HEK293 (cell line): ENCODE measurements around the gene ZNF286A.

Experiments
- SALL2 ChIP-seq: fragments of 450-650 bp; formaldehyde crosslinking; IDR thresholded peaks from 2 replicates; pipeline ENCODE4 v1.5.0; 2017; ENCODE audit warnings: missing biosample characterization, mild to moderate bottlenecking, missing genetic modification characterization, borderline replicate concordance
- TCF7L2 ChIP-seq: IDR thresholded peaks from 2 replicates; pipeline ENCODE4 v1.6.1; 2011; ENCODE audit warnings: low read depth, mild to moderate bottlenecking, inconsistent platforms, low read length, moderate library complexity, borderline replicate concordance
- ZBTB20 ChIP-seq: fragments of 450-650 bp; formaldehyde crosslinking; IDR thresholded peaks from 2 replicates; pipeline ENCODE4 v1.5.1; 2016; ENCODE audit warnings: missing biosample characterization, missing genetic modification characterization
- ZNF121 ChIP-seq: fragments of 450-650 bp; formaldehyde crosslinking; IDR thresholded peaks from 2 replicates; pipeline ENCODE4 v1.5.1; 2016; ENCODE audit warnings: missing biosample characterization, missing genetic modification characterization
- ZNF138 ChIP-seq: fragments of 450-650 bp; formaldehyde crosslinking; IDR thresholded peaks from 2 replicates; pipeline ENCODE4 v1.5.1; 2016; ENCODE audit warnings: missing biosample characterization, missing genetic modification characterization, borderline replicate concordance
- ZNF19 ChIP-seq: fragments of 450-650 bp; formaldehyde crosslinking; IDR thresholded peaks from 2 replicates; pipeline ENCODE4; 2016; ENCODE audit warnings: missing biosample characterization, missing genetic modification characterization, low read depth
- ZNF37A ChIP-seq: fragments of 450-650 bp; IDR thresholded peaks from 2 replicates; pipeline ENCODE4 v1.5.1; 2018; ENCODE audit warnings: missing biosample characterization, missing genetic modification characterization
- ZNF654 ChIP-seq: fragments of 450-650 bp; formaldehyde crosslinking; IDR thresholded peaks from 2 replicates; pipeline ENCODE4 v1.5.1; 2016; ENCODE audit warnings: low read depth, missing biosample characterization, missing genetic modification characterization
- TF ChIP-seq, protein P1 (sequence below): fragments of 450-650 bp; formaldehyde crosslinking; IDR thresholded peaks from 2 replicates; pipeline ENCODE4 v1.5.1; 2016; ENCODE audit warnings: missing biosample characterization, missing genetic modification characterization
- TF ChIP-seq, protein P2 (sequence below): sonication (generic); formaldehyde crosslinking; IDR thresholded peaks from 2 replicates; pipeline ENCODE4 v1.8.1; 2022; ENCODE audit warnings: mild to moderate bottlenecking, moderate library complexity, missing genetic modification reagents

DNA sequence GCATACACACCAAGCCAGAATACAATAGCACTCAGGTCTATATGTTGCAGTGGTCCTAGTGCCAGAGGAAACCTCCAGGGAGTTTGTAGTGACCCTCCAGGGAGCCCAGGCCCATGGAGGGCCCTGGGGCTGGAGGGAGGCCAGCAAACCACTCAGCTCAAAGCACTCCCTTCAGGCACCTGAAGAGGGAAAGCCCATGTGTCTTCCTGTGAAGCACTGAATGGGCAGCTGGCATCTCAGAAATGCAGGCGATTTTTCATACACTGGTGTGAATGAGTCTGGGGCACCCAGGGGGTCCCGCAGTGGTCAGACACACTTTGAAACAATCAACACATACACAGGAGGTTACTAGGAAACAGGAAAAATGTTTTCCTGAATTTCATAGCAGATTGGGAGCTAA lies 45.3 kb downstream of the ZNF286A start:
- TF ChIP-seq, protein P1, sequence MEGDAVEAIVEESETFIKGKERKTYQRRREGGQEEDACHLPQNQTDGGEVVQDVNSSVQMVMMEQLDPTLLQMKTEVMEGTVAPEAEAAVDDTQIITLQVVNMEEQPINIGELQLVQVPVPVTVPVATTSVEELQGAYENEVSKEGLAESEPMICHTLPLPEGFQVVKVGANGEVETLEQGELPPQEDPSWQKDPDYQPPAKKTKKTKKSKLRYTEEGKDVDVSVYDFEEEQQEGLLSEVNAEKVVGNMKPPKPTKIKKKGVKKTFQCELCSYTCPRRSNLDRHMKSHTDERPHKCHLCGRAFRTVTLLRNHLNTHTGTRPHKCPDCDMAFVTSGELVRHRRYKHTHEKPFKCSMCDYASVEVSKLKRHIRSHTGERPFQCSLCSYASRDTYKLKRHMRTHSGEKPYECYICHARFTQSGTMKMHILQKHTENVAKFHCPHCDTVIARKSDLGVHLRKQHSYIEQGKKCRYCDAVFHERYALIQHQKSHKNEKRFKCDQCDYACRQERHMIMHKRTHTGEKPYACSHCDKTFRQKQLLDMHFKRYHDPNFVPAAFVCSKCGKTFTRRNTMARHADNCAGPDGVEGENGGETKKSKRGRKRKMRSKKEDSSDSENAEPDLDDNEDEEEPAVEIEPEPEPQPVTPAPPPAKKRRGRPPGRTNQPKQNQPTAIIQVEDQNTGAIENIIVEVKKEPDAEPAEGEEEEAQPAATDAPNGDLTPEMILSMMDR (tag by site-specific recombination), result no peak
- TF ChIP-seq ZNF37A (tag by site-specific recombination) (no peak), ZNF121 (tag by site-specific recombination) (no peak), SALL2 (tag by site-specific recombination) (no peak), ZNF19 (tag by site-specific recombination) (no peak), ZNF654 (no peak), ZBTB20 (tag by site-specific recombination) (no peak), ZNF138 (tag by site-specific recombination) (no peak), TCF7L2 (no peak)
- TF ChIP-seq, protein P2, sequence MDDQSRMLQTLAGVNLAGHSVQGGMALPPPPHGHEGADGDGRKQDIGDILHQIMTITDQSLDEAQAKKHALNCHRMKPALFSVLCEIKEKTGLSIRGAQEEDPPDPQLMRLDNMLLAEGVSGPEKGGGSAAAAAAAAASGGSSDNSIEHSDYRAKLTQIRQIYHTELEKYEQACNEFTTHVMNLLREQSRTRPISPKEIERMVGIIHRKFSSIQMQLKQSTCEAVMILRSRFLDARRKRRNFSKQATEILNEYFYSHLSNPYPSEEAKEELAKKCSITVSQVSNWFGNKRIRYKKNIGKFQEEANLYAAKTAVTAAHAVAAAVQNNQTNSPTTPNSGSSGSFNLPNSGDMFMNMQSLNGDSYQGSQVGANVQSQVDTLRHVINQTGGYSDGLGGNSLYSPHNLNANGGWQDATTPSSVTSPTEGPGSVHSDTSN (CRISPR knock-in tag), result no peak
